HEK293T (cell line): ENCODE measurements around the gene QPCTL.
A peak's percentile ranks its signal among the peaks of the same experiment; 100 is the strongest.

ENCODE experiments used
- CTCF ChIA-PET: fragments of 350-600 bp; formaldehyde crosslinking; extraction: SDS; loops from one replicate; lab custom pipeline; 2021; ENCODE audit warnings: antibody characterized with exemption, inconsistent platforms; lab: Yijun Ruan, JAX
- POLR2A ChIA-PET: fragments of 350-600 bp; formaldehyde crosslinking; extraction: SDS; loops from one replicate; lab custom pipeline; 2020; ENCODE audit warnings: antibody characterized with exemption, inconsistent platforms; lab: Yijun Ruan, JAX
- DNase-seq: peaks from one replicate; pipeline ENCODE4 v3.0.0; 2012; ENCODE audit warnings: mixed read lengths; ENCODE audit errors: extremely low spot score
- ARNT ChIP-seq: fragments of 450-650 bp; IDR thresholded peaks from 2 replicates; pipeline ENCODE4 v1.6.1; 2017; ENCODE audit warnings: mild to moderate bottlenecking
- BHLHE40 ChIP-seq: fragments of 450-650 bp; IDR thresholded peaks from 2 replicates; pipeline ENCODE4 v1.6.1; 2016; ENCODE audit warnings: mild to moderate bottlenecking, moderate library complexity, borderline replicate concordance
- CTBP1 ChIP-seq: fragments of 450-650 bp; IDR thresholded peaks from 2 replicates; pipeline ENCODE4 v1.6.1; 2016; ENCODE audit warnings: borderline replicate concordance
- ELF4 ChIP-seq: fragments of 450-650 bp; IDR thresholded peaks from 2 replicates; pipeline ENCODE4 v1.6.1; 2017; ENCODE audit warnings: antibody characterized with exemption
- FOXA1 ChIP-seq: fragments of 450-650 bp; IDR thresholded peaks from 2 replicates; pipeline ENCODE4 v1.6.1; 2016; ENCODE audit warnings: mild to moderate bottlenecking
- FOXK2 ChIP-seq: fragments of 450-650 bp; IDR thresholded peaks from 2 replicates; pipeline ENCODE4 v1.6.1; 2016; ENCODE audit warnings: mild to moderate bottlenecking
- FOXM1 ChIP-seq: fragments of 450-650 bp; IDR thresholded peaks from 2 replicates; pipeline ENCODE4 v1.6.1; 2017; ENCODE audit warnings: mild to moderate bottlenecking, borderline replicate concordance
- HDGF ChIP-seq: fragments of 450-650 bp; IDR thresholded peaks from 2 replicates; pipeline ENCODE4 v1.6.1; 2017; ENCODE audit warnings: antibody characterized with exemption, borderline replicate concordance
- L3MBTL2 ChIP-seq: fragments of 450-650 bp; conservative IDR thresholded peaks from 2 replicates; pipeline ENCODE4 v1.6.1; 2016; ENCODE audit warnings: mild to moderate bottlenecking
- LEF1 ChIP-seq: fragments of 450-650 bp; IDR thresholded peaks from 2 replicates; pipeline ENCODE4 v1.6.1; 2017; ENCODE audit warnings: mild to moderate bottlenecking, borderline replicate concordance
- NFRKB ChIP-seq: fragments of 450-650 bp; IDR thresholded peaks from 2 replicates; pipeline ENCODE4 v1.6.1; 2016; ENCODE audit warnings: mild to moderate bottlenecking, moderate library complexity
- SP1 ChIP-seq: fragments of 450-650 bp; IDR thresholded peaks from 2 replicates; pipeline ENCODE4 v1.6.1; 2017
- SUZ12 ChIP-seq: fragments of 450-650 bp; IDR thresholded peaks from 2 replicates; pipeline ENCODE4 v1.6.1; 2016; ENCODE audit warnings: mild to moderate bottlenecking
- TARDBP ChIP-seq: fragments of 450-650 bp; IDR thresholded peaks from 2 replicates; pipeline ENCODE4 v1.6.1; 2016
- ZNF384 ChIP-seq: fragments of 450-650 bp; IDR thresholded peaks from 2 replicates; pipeline ENCODE4 v1.6.1; 2016
- TF ChIP-seq, protein P1 (sequence below): fragments of 450-650 bp; IDR thresholded peaks from 2 replicates; pipeline ENCODE4 v1.6.1; 2016

QPCTL gene

GRCh38 chr19:45645631-45646344 is 46.7 kb upstream of the QPCTL start:
- CTCF ChIA-PET, result no interaction called here
- DNase-seq, result peak; percentile 87
- TF ChIP-seq L3MBTL2 (peak; percentile 84), NFRKB (no peak)
- TF ChIP-seq, protein P1, sequence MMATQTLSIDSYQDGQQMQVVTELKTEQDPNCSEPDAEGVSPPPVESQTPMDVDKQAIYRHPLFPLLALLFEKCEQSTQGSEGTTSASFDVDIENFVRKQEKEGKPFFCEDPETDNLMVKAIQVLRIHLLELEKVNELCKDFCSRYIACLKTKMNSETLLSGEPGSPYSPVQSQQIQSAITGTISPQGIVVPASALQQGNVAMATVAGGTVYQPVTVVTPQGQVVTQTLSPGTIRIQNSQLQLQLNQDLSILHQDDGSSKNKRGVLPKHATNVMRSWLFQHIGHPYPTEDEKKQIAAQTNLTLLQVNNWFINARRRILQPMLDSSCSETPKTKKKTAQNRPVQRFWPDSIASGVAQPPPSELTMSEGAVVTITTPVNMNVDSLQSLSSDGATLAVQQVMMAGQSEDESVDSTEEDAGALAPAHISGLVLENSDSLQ, result peak; percentile 48; the same call in 1 of the 2 replicates
- POLR2A ChIA-PET, result interaction anchor here (0.5 to 1.4 kb wide), 6 partner anchors 8 to 940 kb away, joined by 3 to 5 read pairs (median 3); no protein-coding TSS in a partner anchor

- ChIA-PET CTCF (no interaction called here), POLR2A (interaction anchor here (0.7 to 1.4 kb wide), 5 partner anchors 9 to 47 kb away, joined by 3 to 5 read pairs (median 3); no protein-coding TSS in a partner anchor)
- TF ChIP-seq, protein P1, result no peak
- TF ChIP-seq HDGF (no peak), ELF4 (no peak), ZNF384 (no peak), SP1 (no peak), BHLHE40 (no peak), CTBP1 (no peak), ARNT (no peak), FOXA1 (no peak), SUZ12 (no peak), FOXM1 (no peak), LEF1 (no peak), TARDBP (no peak)
- no peak for DNase-seq
Observed at GRCh38 chr19:45646345-45646698, 46.1 kb upstream of the QPCTL start.

DNA sequence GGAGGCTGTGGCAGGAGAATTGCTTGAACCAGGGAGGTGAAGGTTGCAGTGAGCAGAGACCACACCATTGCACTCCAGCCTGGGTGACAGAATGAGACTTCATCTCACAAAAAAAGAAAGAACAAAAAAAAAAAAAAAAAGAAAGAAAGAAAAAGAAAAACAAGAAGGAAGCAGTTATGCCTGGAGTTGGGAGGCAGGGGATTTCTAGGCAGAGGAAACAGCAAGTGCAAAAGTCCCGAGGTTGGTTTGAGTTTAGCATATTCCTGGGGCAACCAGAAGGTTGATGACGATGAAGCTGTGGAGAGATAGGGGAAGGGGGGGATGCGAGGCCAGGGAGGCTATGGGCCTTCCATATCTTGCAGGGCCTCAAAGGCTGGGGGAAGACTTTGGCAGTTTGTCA is 41.7 kb upstream of the QPCTL start:
- DNase-seq, result no peak
- CTCF ChIA-PET, result no interaction called here
- no peak for TF ChIP-seq SUZ12
- TF ChIP-seq ZNF384, result no peak
- no peak for TF ChIP-seq LEF1
- no peak for TF ChIP-seq HDGF
- no peak for TF ChIP-seq ELF4
- TF ChIP-seq BHLHE40, result no peak
- TF ChIP-seq FOXM1, result no peak
- TF ChIP-seq CTBP1, result no peak
- TF ChIP-seq TARDBP, result no peak
- TF ChIP-seq, protein P1, result no peak
- no peak for TF ChIP-seq ARNT
- TF ChIP-seq NFRKB, result no peak
- TF ChIP-seq L3MBTL2, result no peak
- POLR2A ChIA-PET, result interaction anchor here (0.6 kb wide), 1 partner anchor 10 kb away, joined by 3 read pairs; no protein-coding TSS in a partner anchor

DNA sequence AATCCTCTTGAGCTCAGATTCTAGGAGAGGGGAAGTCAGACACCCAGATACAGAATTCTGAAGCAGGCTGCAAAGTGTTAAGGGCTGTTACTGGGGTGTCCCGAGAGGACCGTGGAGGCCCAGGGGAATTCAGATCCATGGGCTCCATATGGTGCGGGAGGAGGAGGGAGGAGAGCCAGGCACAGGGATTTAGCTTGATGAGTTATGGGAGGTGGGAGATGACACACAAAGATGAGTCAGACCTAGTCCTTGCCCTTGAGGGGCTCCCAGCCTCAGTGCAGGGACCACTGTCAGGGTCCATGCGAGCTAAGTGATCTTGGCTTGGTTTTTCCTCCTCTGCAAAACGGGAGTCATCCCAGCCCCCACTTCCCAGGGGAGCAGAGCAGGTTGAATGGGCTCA is 38.8 kb upstream of the QPCTL start:
- TF ChIP-seq SP1, result no peak
- TF ChIP-seq NFRKB, result no peak
- TF ChIP-seq FOXM1, result no peak
- no peak for TF ChIP-seq ARNT
- no peak for TF ChIP-seq HDGF
- TF ChIP-seq ZNF384, result no peak
- TF ChIP-seq, protein P1, result no peak
- no peak for TF ChIP-seq FOXK2
- TF ChIP-seq SUZ12, result no peak
- no peak for TF ChIP-seq ELF4
- TF ChIP-seq CTBP1, result no peak
- TF ChIP-seq BHLHE40, result no peak
- no peak for DNase-seq
- POLR2A ChIA-PET, result interaction anchor here (0.6 to 1.4 kb wide), 2 partner anchors 12 to 64 kb away, joined by 3 to 4 read pairs; no protein-coding TSS in a partner anchor
- CTCF ChIA-PET, result interaction anchor here (0.6 kb wide), 1 partner anchor 63 kb away, joined by 4 read pairs; no protein-coding TSS in a partner anchor

- POLR2A ChIA-PET, result no interaction called here
- CTCF ChIA-PET, result no interaction called here
- DNase-seq, result no peak
- no peak for TF ChIP-seq ELF4
- no peak for TF ChIP-seq TARDBP
- TF ChIP-seq, protein P1, result no peak
- no peak for TF ChIP-seq NFRKB
- TF ChIP-seq ZNF384, result no peak
- no peak for TF ChIP-seq ARNT
- TF ChIP-seq SUZ12, result no peak
- TF ChIP-seq BHLHE40, result no peak
- TF ChIP-seq LEF1, result no peak
- TF ChIP-seq SP1, result no peak
Observed at GRCh38 chr19:45655073-45655472, 37.4 kb upstream of the QPCTL start.
